ENCODE measurements around the gene ARHGAP8. TPM values are rescaled to one million over a fixed set of nuclear protein-coding genes. Genes with fewer than 3 reads are reported as not detected.
A peak's percentile ranks its signal among the peaks of the same experiment; 100 is the strongest.
"Not testable (repeated sequence)": the region's sequence is repeated elsewhere in the genome, so short reads cannot be mapped to it uniquely, and the experiment has no call there.

ARHGAP8 gene
- total RNA-seq, 1 donor from 2014 or later: 0.98 TPM

- DNase-seq (ENCODE audit: low spot score) (no peak), ATAC-seq (no peak)
These were observed 46.9 kb downstream of the ARHGAP8 start for GRCh38 chr22:44799077-44799945.

DNA sequence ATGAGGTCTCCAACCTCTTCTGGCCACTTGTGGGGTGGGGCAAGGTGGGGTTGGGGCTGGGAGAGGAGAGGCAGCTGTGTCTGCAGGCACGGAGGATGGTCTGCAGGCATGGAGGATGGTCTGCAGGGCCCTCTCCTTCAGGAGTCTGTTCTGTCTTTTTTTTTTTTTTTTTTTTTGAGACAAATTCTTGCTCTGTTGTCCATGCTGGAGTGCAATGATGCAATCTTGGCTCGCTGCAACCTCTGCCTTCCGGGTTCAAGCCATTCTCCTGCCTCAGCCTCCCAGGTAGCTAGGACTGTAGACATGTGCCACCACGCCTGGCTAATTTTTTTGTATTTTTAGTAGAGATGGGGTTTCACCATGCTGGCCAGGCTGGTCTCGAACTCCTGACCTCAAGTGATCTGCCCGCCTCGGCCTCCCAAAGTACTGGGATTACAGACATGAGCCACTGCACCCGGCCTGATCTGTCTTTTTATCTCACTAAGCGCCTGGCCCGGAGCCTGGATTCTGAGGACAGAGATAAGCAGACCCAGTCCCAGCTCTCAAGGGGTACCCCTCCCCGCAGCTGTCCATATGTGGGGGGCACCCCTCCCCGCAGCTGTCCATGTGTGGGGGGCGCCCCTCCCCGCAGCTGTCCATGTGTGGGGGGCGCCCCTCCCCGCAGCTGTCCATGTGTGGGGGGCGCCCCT lies 47.7 kb downstream of the ARHGAP8 start:
- not testable (repeated sequence) for ATAC-seq; DNase-seq (ENCODE audit: low spot score)

- DNase-seq (ENCODE audit: low spot score) (no peak), ATAC-seq (no peak)
These were observed 49.1 kb downstream of the ARHGAP8 start for GRCh38 chr22:44801476-44801875.

- no peak for DNase-seq (ENCODE audit: low spot score)
- no peak for ATAC-seq
These were observed 49.8 kb downstream of the ARHGAP8 start for GRCh38 chr22:44802071-44802700.

- DNase-seq (ENCODE audit: low spot score): no peak
- ATAC-seq: no peak
These were observed 50.6 kb downstream of the ARHGAP8 start for GRCh38 chr22:44802956-44803355.

DNA sequence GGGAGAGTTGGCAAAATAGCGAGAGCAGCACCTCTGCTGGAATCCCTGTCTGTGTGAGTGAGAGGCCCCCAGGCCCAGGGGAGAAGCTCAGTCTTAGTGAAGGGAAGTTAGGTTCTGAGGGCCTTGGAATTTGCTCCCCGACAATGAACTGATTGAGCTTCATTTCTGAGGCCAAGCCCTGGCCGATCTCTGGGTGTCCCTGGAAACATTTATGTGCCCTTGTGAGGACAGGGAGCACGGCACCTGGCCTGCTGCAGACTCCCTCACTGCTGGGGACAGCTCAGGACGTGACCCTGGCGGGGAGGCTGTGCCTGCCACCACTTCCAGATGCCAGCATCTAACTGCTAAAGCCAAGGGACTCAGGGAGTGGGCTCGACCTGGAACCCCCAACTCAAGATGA lies 52.0 kb downstream of the ARHGAP8 start:
- no peak for DNase-seq (ENCODE audit: low spot score)
- no peak for ATAC-seq

DNA sequence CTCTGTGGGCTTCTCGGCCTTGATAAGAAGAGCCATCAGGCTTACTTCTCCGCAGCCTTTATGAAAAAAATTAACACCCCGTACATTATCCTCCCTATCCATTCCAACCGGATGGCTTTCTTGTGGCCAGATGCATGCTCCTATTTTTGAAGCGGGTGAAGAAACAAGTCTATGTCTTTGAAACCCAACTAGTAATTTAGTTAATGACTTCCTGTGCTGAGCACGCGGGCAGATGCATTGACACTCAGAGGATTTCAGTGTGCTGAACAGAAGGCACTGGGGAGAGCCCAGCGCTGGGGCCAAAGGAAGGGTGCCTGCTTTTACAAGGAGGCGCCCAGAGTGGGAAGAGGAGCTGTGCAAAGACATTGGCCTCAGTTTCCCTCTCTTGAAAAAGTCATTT lies 53.3 kb downstream of the ARHGAP8 start:
- DNase-seq (ENCODE audit: low spot score) (no peak), ATAC-seq (no peak)

DNA sequence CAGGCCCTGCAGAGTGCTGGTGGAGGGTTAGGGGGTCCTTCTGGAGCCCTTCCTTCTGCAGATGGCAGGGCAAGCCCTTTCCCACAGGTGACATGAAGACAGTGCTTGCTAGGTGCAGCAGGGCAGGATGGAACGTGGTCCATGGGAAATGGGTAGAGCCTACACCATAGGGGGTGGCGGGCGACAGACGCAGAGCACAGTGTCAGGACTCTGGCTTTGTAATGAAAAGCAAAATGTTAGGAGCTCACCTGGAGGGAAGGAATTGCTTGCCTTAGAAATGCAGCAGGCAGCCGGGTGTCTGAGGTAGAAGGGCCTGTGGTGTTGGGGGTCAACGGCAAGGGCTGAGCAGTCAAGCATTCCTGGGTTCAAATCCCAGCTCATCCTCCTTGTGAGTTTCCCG lies 54.9 kb downstream of the ARHGAP8 start:
- ATAC-seq: no peak
- DNase-seq (ENCODE audit: low spot score): no peak

GRCh38 chr22:44807915-44808690 lies 55.7 kb downstream of the ARHGAP8 start:
- DNase-seq (ENCODE audit: low spot score) (no peak), ATAC-seq (no peak)

DNA sequence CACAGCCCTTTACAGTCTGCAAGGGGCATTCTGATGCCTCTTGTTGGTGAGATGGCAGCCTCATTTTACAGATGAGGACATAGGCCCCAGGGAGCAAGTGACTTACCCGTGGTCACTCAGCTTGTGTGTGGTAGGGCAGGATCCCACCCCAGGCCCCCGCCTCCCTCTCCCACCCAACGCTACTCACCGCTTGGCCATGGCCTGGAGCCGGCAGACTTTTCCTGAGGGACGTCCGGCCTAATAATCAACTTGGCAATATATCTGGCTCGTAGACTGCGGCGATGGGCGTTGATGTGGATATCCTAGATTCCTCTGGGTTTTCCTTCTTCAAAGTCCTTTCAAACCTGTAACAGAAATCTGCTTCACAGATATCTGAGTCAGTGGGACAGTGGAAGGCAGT lies 57.1 kb downstream of the ARHGAP8 start:
- DNase-seq (ENCODE audit: low spot score) (no peak), ATAC-seq (no peak)

- ATAC-seq (no peak), DNase-seq (ENCODE audit: low spot score) (no peak)
These were observed 58.8 kb downstream of the ARHGAP8 start for GRCh38 chr22:44811141-44811540.

DNA sequence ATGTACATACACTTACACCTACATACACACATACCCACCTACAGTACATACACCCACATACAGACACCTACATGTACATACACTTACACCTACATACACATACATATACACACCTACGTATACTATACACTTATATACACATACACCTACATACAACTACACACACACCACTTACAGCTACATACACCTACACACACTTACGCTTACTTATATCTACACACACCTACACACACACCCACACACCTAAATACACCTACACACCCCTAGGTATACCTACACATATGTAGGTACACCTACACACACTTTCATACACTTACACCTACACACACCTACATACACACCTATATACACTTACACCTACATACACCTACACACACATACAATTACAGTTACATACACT lies 61.0 kb downstream of the ARHGAP8 start:
- no peak for ATAC-seq

GRCh38 chr22:44814266-44815098 lies 62.1 kb downstream of the ARHGAP8 start:
- no peak for DNase-seq (ENCODE audit: low spot score)

More for the DNA sequence above, 61.0 kb downstream of the ARHGAP8 start:
- DNase-seq (ENCODE audit: low spot score): no peak

DNA sequence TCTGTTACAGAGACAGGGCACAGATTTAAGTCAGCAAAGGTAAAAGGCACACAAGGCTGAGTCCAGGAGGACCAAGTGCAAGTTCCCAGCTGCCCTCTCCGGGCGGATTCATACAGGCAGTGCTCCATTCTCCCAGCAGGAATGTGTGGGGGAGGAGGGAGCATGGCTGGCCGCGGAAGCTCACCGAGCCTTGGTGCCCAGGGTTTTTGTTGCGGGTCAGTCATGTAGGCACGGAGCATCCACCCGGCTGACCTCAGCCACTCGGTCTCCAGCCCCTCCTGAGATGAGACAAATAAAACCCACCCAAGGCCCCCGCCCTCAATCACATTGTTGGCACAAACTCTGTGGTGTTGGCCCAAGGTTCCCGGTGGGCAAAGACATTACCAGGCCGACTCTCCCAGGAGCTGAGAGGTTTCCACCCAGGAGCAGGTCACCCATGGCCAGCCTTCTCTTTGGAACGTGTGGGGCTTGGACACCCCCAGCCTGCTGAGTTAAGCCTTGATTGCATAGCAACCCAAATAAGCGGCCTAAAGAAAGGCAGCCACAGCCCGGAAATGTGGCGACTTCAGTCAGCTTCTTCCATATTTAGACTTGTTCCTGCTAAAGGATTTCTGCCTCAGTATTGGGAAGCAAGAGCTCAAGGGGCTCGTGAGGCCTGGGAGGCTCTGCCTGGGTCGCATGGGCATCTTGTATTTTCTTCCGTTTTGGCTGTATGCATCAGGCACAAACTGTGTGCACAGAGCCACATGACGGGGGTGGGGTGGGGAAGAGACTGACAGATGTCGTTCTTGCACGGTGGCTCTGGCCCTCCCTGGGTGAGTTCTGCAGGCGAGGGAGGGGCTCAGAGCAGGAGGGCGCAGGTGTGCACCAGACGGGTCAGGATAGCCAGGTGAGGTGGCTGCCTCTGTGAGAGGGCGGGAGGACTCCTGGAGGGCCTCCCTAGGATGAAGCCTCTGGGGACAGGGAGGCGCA lies 63.0 kb downstream of the ARHGAP8 start:
- ATAC-seq: no peak
- DNase-seq (ENCODE audit: low spot score): no peak

More at GRCh38 chr22:44814266-44815098, 62.1 kb downstream of the ARHGAP8 start:
- no peak for ATAC-seq

GRCh38 chr22:44816141-44816540 lies 63.8 kb downstream of the ARHGAP8 start:
- no peak for ATAC-seq
- no peak for DNase-seq (ENCODE audit: low spot score)

GRCh38 chr22:44818727-44819126 lies 66.4 kb downstream of the ARHGAP8 start:
- ATAC-seq (no peak), DNase-seq (ENCODE audit: low spot score) (no peak)

- ATAC-seq (peak; percentile 12), DNase-seq (ENCODE audit: low spot score) (no peak)
These were observed 67.7 kb downstream of the ARHGAP8 start for GRCh38 chr22:44819966-44820631.

DNA sequence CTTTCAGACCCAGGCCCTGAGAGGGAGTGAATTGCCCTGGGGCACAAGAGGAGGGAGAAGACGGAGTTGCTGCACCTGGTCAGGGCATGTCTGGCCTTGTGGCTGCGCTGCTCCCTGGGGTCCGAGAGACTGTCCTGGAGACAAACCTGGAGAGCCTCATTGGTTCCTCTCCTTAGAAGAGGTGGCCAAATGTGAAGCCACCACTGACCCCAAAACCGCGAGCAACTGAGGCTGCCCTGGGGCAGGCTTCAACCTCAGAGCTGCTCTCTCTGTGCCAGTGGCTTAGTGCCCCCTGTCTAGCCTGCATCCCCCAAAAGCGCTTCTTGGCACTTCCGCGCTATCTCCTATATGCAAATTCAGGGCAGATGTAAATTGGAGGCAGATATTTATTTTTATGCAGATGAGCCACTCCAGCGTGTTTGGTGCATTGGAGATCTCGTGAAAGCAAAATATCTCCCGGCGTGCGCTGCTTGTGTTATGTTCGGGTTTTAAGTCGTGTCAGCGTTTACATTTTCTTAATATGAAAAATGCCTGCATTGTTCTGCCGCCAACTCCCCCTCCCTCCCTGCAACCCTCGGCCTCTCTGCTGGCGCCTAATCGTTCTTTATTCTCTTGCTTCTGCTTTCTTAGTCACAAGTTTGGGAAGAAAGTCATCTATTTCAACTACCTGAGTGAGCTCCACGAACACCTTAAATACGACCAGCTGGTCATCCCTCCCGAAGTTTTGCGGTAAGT lies 69.5 kb downstream of the ARHGAP8 start:
- ATAC-seq: no peak
- DNase-seq (ENCODE audit: low spot score): no peak

All from left lobe of liver (tissue), 2 donors.